HepG2 (cell line): ENCODE measurements around the gene OPRL1. TPM values are rescaled to one million over a fixed set of nuclear protein-coding genes. Genes with fewer than 3 reads are reported as not detected.
A peak's percentile ranks its signal among the peaks of the same experiment; 100 is the strongest.

Experiments
- NR1H2 ChIP-seq: sonication (generic); formaldehyde crosslinking; IDR thresholded peaks from 2 replicates; pipeline ENCODE4 v1.8.1; 2022; ENCODE audit warnings: low read depth, missing genetic modification reagents, borderline replicate concordance
- POLR2G ChIP-seq: fragments of 200-400 bp; formaldehyde crosslinking; IDR thresholded peaks from 2 replicates; pipeline ENCODE4 v1.6.1; 2018; ENCODE audit warnings: mild to moderate bottlenecking, low read depth, low read length, moderate library complexity
- RCOR2 ChIP-seq: IDR thresholded peaks from 2 replicates; pipeline ENCODE4 v1.6.1; 2016; ENCODE audit warnings: missing biosample characterization, missing genetic modification reagents
- SNAI1 ChIP-seq: sonication (generic); formaldehyde crosslinking; IDR thresholded peaks from 2 replicates; pipeline ENCODE4 v1.5.0; 2020; ENCODE audit warnings: mild to moderate bottlenecking, missing genetic modification reagents, borderline replicate concordance
- ZBTB38 ChIP-seq: sonication (generic); formaldehyde crosslinking; IDR thresholded peaks from 2 replicates; pipeline ENCODE4 v1.5.1; 2020; ENCODE audit warnings: mild to moderate bottlenecking, missing genetic modification reagents
- ZFP62 ChIP-seq: sonication (generic); formaldehyde crosslinking; IDR thresholded peaks from 2 replicates; pipeline ENCODE4 v1.4.0; 2020; ENCODE audit warnings: missing genetic modification reagents
- ZNF296 ChIP-seq: sonication (generic); formaldehyde crosslinking; conservative IDR thresholded peaks from 2 replicates; pipeline ENCODE4 v1.5.0; 2020; ENCODE audit warnings: mild to moderate bottlenecking, missing genetic modification reagents
- ZNF451 ChIP-seq: sonication (generic); formaldehyde crosslinking; IDR thresholded peaks from 2 replicates; pipeline ENCODE4 v1.5.0; 2020; ENCODE audit warnings: mild to moderate bottlenecking, missing genetic modification reagents
- ZNF580 ChIP-seq: IDR thresholded peaks from 2 replicates; pipeline ENCODE4 v1.6.1; 2016; ENCODE audit warnings: low read depth, borderline replicate concordance
- ZNF772 ChIP-seq: sonication (generic); formaldehyde crosslinking; IDR thresholded peaks from 2 replicates; pipeline ENCODE4 v1.5.0; 2020; ENCODE audit warnings: mild to moderate bottlenecking, missing genetic modification reagents
- polyA plus RNA-seq, 8 experiments: library from polyadenylated mRNA; depleted of rRNA in 3 of 8; stranded (reverse) in 7 of 8; unstranded in 1 of 8; fragments of >200 nt; fragmentation: Illumina TruSeq in 4 of 8; extraction: Trizol in 4 of 8; gene quantifications; 2 replicates each; pipeline versions ENCODE4 v1.2.1 to v1.2.3, GENCODE V29; 2011 to 2016; ENCODE audit warnings: low read depth in 4 of 8, missing spikeins in 1 of 8, mixed read lengths in 1 of 8; ENCODE audit not compliant: insufficient read depth in 1 of 8
- total RNA-seq, 5 experiments: library from RNA; depleted of rRNA; stranded (reverse); fragments of >200 nt; fragmentation: Illumina TruSeq; extraction: Trizol; gene quantifications; 2 replicates each; pipeline ENCODE4 v1.2.3, GENCODE V29; 2016; ENCODE audit warnings: low read depth in 1 of 5
- TF ChIP-seq, protein P1 (sequence below), 2 experiments: sonication (generic) in 1 of 2; formaldehyde crosslinking in 1 of 2; IDR thresholded peaks; 2 replicates each; pipeline versions ENCODE4 v1.4.0 to v1.6.1; 2018 to 2020; ENCODE audit warnings: missing genetic modification reagents in 2 of 2, borderline replicate concordance in 1 of 2, low read depth in 1 of 2, mild to moderate bottlenecking in 1 of 2, missing biosample characterization in 1 of 2
- TF ChIP-seq, protein P2 (sequence below): sonication (generic); formaldehyde crosslinking; IDR thresholded peaks from 2 replicates; pipeline ENCODE4 v1.4.0; 2020; ENCODE audit warnings: missing genetic modification reagents, borderline replicate concordance
- TF ChIP-seq, protein P3 (sequence below): sonication (generic); formaldehyde crosslinking; IDR thresholded peaks from 2 replicates; pipeline ENCODE4 v1.5.0; 2020; ENCODE audit warnings: mild to moderate bottlenecking, missing genetic modification reagents

The OPRL1 gene
- total and polyA plus RNA-seq, 2 of the 13 experiments (the other 11 are each of a cell fraction or from before 2014, with no cell fraction given) = 0.35 to 0.71 TPM

DNA sequence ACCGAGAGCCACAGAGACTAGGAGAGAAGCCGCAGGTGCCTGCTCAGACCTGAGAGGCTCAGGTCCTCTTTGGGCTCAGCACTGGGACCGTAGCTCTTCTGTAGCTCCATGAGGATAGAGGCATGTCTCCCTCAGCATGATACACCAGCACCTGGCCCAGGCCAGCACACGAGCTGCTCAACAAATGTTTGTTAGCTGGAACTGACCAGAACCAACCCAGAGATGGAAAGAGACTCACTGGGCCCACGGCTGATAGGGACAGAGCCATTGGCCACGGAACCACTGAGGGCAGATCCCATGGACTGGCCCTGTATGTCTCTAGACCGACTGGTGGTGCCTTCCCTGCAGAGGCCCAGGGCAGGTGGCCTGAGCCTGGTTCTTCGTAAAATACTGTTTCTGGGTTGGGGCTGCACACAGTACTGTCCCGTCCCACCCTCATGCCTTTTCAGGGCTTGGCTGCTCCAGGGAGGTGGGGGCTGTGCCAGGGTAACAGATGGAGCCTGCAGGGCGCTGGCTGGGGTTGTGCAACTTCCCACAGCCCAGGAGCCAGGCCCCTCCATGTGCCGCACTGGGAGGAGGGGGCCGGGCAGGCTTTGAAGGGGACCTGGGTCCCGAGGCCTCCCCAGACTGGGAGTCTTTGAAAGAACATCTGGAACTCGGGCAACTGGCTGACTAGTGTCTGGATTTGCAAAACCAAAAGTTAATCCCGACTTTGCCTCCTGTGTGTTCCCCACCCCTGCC, 38.7 kb upstream of the OPRL1 start (continued):
- TF ChIP-seq, protein P1, sequence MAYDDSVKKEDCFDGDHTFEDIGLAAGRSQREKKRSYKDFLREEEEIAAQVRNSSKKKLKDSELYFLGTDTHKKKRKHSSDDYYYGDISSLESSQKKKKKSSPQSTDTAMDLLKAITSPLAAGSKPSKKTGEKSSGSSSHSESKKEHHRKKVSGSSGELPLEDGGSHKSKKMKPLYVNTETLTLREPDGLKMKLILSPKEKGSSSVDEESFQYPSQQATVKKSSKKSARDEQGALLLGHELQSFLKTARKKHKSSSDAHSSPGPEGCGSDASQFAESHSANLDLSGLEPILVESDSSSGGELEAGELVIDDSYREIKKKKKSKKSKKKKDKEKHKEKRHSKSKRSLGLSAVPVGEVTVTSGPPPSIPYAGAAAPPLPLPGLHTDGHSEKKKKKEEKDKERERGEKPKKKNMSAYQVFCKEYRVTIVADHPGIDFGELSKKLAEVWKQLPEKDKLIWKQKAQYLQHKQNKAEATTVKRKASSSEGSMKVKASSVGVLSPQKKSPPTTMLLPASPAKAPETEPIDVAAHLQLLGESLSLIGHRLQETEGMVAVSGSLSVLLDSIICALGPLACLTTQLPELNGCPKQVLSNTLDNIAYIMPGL (CRISPR knock-in tag; IDR thresholded peaks at IDR 0.05; ENCODE audit: borderline replicate concordance in 1 of 2, low read depth in 1 of 2) = no peak; a peak in 3 of 4 replicates
- TF ChIP-seq NR1H2 = no peak
- TF ChIP-seq, protein P2, sequence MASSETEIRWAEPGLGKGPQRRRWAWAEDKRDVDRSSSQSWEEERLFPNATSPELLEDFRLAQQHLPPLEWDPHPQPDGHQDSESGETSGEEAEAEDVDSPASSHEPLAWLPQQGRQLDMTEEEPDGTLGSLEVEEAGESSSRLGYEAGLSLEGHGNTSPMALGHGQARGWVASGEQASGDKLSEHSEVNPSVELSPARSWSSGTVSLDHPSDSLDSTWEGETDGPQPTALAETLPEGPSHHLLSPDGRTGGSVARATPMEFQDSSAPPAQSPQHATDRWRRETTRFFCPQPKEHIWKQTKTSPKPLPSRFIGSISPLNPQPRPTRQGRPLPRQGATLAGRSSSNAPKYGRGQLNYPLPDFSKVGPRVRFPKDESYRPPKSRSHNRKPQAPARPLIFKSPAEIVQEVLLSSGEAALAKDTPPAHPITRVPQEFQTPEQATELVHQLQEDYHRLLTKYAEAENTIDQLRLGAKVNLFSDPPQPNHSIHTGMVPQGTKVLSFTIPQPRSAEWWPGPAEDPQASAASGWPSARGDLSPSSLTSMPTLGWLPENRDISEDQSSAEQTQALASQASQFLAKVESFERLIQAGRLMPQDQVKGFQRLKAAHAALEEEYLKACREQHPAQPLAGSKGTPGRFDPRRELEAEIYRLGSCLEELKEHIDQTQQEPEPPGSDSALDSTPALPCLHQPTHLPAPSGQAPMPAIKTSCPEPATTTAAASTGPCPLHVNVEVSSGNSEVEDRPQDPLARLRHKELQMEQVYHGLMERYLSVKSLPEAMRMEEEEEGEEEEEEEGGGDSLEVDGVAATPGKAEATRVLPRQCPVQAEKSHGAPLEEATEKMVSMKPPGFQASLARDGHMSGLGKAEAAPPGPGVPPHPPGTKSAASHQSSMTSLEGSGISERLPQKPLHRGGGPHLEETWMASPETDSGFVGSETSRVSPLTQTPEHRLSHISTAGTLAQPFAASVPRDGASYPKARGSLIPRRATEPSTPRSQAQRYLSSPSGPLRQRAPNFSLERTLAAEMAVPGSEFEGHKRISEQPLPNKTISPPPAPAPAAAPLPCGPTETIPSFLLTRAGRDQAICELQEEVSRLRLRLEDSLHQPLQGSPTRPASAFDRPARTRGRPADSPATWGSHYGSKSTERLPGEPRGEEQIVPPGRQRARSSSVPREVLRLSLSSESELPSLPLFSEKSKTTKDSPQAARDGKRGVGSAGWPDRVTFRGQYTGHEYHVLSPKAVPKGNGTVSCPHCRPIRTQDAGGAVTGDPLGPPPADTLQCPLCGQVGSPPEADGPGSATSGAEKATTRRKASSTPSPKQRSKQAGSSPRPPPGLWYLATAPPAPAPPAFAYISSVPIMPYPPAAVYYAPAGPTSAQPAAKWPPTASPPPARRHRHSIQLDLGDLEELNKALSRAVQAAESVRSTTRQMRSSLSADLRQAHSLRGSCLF (CRISPR knock-in tag) = no peak
- peak; percentile 66 for TF ChIP-seq POLR2G
- no peak for TF ChIP-seq ZBTB38 (CRISPR knock-in tag)
- no peak for TF ChIP-seq ZNF451
- TF ChIP-seq ZFP62 (CRISPR knock-in tag) = no peak
- no peak for TF ChIP-seq ZNF580 (CRISPR knock-in tag)
- peak; percentile 78; the same call in 1 of the 2 replicates for TF ChIP-seq SNAI1
- TF ChIP-seq RCOR2 (CRISPR knock-in tag) = no peak
- peak; percentile 27; the same call in 1 of the 2 replicates for TF ChIP-seq ZNF296 (CRISPR knock-in tag)
- TF ChIP-seq, protein P3, sequence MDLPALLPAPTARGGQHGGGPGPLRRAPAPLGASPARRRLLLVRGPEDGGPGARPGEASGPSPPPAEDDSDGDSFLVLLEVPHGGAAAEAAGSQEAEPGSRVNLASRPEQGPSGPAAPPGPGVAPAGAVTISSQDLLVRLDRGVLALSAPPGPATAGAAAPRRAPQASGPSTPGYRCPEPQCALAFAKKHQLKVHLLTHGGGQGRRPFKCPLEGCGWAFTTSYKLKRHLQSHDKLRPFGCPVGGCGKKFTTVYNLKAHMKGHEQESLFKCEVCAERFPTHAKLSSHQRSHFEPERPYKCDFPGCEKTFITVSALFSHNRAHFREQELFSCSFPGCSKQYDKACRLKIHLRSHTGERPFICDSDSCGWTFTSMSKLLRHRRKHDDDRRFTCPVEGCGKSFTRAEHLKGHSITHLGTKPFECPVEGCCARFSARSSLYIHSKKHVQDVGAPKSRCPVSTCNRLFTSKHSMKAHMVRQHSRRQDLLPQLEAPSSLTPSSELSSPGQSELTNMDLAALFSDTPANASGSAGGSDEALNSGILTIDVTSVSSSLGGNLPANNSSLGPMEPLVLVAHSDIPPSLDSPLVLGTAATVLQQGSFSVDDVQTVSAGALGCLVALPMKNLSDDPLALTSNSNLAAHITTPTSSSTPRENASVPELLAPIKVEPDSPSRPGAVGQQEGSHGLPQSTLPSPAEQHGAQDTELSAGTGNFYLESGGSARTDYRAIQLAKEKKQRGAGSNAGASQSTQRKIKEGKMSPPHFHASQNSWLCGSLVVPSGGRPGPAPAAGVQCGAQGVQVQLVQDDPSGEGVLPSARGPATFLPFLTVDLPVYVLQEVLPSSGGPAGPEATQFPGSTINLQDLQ (CRISPR knock-in tag) = no peak
- peak; percentile 90; the same call in 1 of the 2 replicates for TF ChIP-seq ZNF772 (CRISPR knock-in tag)
